GM12875 (cell line): ENCODE data around the gene PGA3.
"Not testable (repeated sequence)": the region's sequence is repeated elsewhere in the genome, so short reads cannot be mapped to it uniquely, and the experiment has no call there.

ENCODE experiments used
- H3K4me3 ChIP-seq: one replicate; pipeline ENCODE4 v1.5.1; 2011; ENCODE audit warnings: low read depth, low read length, control low read depth
- CTCF ChIP-seq: IDR thresholded peaks from 2 replicates; pipeline ENCODE4 v1.5.1; 2011; ENCODE audit warnings: low read depth, mild to moderate bottlenecking, control low read depth, inconsistent platforms, low read length, moderate library complexity, borderline replicate concordance; ENCODE audit not compliant: insufficient read depth

The PGA3 gene

GRCh38 chr11:61160487-61161189 lies 42.7 kb upstream of the PGA3 start:
- no peak for TF ChIP-seq CTCF
- H3K4me3 ChIP-seq: peak overlapping the region; percentile 64

GRCh38 chr11:61161190-61162091 lies 41.9 kb upstream of the PGA3 start, which contains the start of gene VPS37C:
Gene VPS37C, minus strand, starts transcription at chr11:61161426. Its CDS starts 22,597 bp downstream, at chr11:61138829.
- peak within 1 kb of the TSS; percentile 64 for H3K4me3 ChIP-seq
- no peak for TF ChIP-seq CTCF

- TF ChIP-seq CTCF: no peak
Measured at GRCh38 chr11:61162092-61162941, 41.0 kb upstream of the PGA3 start.

GRCh38 chr11:61163021-61163420 lies 40.3 kb upstream of the PGA3 start:
- no peak overlapping the region for H3K4me3 ChIP-seq
- TF ChIP-seq CTCF: no peak

More at GRCh38 chr11:61162092-61162941, 41.0 kb upstream of the PGA3 start:
- peak overlapping the region; percentile 64 for H3K4me3 ChIP-seq

- no peak for TF ChIP-seq CTCF
- H3K4me3 ChIP-seq: no peak overlapping the region
Measured at GRCh38 chr11:61163714-61164605, 39.4 kb upstream of the PGA3 start.

GRCh38 chr11:61164606-61165424 lies 38.5 kb upstream of the PGA3 start:
- no peak overlapping the region for H3K4me3 ChIP-seq
- TF ChIP-seq CTCF: no peak

GRCh38 chr11:61165785-61166184 lies 37.5 kb upstream of the PGA3 start:
- not testable (repeated sequence) for H3K4me3 ChIP-seq

- not testable (repeated sequence) for H3K4me3 ChIP-seq
Measured at GRCh38 chr11:61166331-61166730, 37.0 kb upstream of the PGA3 start.
